Measurements from ENCODE around the gene BRIP1. TPM values are rescaled to one million over a fixed set of nuclear protein-coding genes. Genes with fewer than 3 reads are reported as not detected.
"Not testable (repeated sequence)": the region's sequence is repeated elsewhere in the genome, so short reads cannot be mapped to it uniquely, and the experiment has no call there.

Gene BRIP1
- total RNA-seq, 1 donor, result 6.2 TPM

DNA sequence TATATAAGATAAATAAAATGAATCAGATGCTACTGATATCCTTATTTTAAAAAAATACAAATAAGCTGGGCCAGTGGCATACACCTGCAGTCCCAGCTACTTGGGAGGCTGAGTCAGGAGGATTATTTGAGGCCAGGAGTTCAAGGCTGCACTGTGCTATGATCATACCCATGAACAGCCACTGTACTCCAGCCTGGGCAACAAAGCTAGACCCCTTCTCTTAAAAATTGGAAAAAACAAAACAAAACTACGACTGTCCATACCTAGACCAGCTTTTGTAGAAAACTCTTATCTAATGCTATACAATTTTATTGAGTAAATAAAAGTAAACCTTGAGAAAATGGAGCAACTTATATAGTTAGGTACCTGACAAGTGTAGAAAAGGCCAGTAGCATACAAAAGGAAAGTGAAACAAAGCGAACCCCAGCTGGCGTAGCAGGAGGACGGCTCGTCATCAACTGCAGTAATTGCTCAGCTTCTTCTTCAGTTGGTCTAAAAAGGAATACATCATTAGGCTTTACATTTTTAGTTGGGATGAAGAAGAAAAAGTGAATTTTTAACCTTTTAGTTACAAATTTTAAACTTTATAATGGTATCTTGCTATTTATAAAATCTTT is 40.9 kb upstream of the BRIP1 start:
- H4K20me1 ChIP-seq (ENCODE audit: insufficient read depth, low read length), result no peaks in the 10 kb centered on the region
- no peak overlapping the region for H3K27ac ChIP-seq (ENCODE audit: low read depth, low read length)
- TF ChIP-seq, protein P1, sequence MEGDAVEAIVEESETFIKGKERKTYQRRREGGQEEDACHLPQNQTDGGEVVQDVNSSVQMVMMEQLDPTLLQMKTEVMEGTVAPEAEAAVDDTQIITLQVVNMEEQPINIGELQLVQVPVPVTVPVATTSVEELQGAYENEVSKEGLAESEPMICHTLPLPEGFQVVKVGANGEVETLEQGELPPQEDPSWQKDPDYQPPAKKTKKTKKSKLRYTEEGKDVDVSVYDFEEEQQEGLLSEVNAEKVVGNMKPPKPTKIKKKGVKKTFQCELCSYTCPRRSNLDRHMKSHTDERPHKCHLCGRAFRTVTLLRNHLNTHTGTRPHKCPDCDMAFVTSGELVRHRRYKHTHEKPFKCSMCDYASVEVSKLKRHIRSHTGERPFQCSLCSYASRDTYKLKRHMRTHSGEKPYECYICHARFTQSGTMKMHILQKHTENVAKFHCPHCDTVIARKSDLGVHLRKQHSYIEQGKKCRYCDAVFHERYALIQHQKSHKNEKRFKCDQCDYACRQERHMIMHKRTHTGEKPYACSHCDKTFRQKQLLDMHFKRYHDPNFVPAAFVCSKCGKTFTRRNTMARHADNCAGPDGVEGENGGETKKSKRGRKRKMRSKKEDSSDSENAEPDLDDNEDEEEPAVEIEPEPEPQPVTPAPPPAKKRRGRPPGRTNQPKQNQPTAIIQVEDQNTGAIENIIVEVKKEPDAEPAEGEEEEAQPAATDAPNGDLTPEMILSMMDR (IDR thresholded peaks at IDR 0.05; ENCODE audit: extremely low read depth, low read depth, low read length), result no peak
- no peak overlapping the region for H3K4me2 ChIP-seq (ENCODE audit: insufficient read depth, low read length)
- no peaks in the 10 kb centered on the region for H3K9me3 ChIP-seq (ENCODE audit: low read depth, low read length)
- H3K79me2 ChIP-seq (ENCODE audit: insufficient read depth, low read length), result no peaks in the 10 kb centered on the region
- H3K36me3 ChIP-seq (ENCODE audit: insufficient read depth, low read length), result peaks cover 34% of the 10 kb centered on the region
- no peak for DNase-seq (ENCODE audit: insufficient read length, low spot score, missing footprints)
- no peak overlapping the region for H3K4me3 ChIP-seq (ENCODE audit: insufficient read depth, low read length)
- H2AFZ ChIP-seq (ENCODE audit: low read length), result no peak overlapping the region
- H3K27me3 ChIP-seq (ENCODE audit: insufficient read depth, low read length), result no peaks in the 10 kb centered on the region
- no peaks in the 10 kb centered on the region for H3K4me1 ChIP-seq (ENCODE audit: insufficient read depth, low read length)

DNA sequence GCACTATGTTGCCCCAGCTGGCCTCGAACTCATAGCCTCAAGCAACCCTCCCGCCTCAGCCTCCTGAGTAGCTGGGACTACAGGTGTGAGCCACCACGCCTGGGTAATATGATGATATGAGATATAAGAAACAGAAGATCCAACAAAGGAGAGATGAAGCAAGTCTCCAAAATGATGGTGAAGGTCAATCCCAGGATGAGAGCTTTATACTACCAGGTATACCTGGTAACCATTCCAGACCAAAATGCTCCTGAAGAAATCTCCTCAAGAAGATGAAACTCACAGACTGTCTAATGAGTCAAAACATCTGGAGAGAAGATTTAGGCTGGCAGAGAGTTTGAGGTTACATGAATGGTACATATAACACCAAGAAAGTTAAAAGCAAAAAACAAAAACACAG is 39.9 kb upstream of the BRIP1 start:
- no peaks in the 10 kb centered on the region for H3K4me1 ChIP-seq (ENCODE audit: insufficient read depth, low read length)

DNA sequence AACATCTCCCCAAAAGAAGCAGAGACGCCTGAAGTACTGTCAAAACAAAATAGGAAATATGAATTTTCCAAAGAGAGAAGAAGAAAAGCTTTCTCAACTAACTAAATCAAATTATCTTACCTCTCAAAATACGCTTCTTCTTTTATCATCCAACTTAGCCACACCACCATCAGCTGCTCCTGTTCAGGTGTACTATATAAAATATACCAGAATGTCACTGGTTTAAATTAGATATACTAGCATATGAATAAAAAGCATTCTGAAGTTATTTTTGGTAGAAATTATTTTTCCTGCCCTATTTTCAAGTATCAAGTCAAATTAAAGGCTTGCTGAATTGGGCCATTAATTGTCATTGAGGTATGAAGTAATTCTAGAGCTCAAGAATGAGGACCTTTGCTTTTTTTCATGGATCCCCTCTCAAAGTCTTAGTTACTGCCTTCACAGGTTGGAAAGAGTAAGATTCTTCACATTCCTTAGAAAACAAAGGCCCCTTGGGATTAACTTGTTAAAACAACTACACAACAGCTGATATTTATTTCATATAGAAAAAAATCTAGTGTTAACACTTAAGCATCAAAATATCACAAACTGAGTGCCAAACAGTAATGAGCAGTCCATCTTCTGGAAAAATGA is 34.3 kb upstream of the BRIP1 start:
- H3K27me3 ChIP-seq (ENCODE audit: insufficient read depth, low read length), result no peaks in the 10 kb centered on the region
- H3K27ac ChIP-seq (ENCODE audit: low read depth, low read length), result no peak overlapping the region
- no peaks in the 10 kb centered on the region for H4K20me1 ChIP-seq (ENCODE audit: insufficient read depth, low read length)
- no peak overlapping the region for H3K4me3 ChIP-seq (ENCODE audit: insufficient read depth, low read length)
- no peak overlapping the region for H3K4me2 ChIP-seq (ENCODE audit: insufficient read depth, low read length)
- no peaks in the 10 kb centered on the region for H3K4me1 ChIP-seq (ENCODE audit: insufficient read depth, low read length)
- H2AFZ ChIP-seq (ENCODE audit: low read length), result no peak overlapping the region
- no peaks in the 10 kb centered on the region for H3K79me2 ChIP-seq (ENCODE audit: insufficient read depth, low read length)
- peaks cover 18% of the 10 kb centered on the region for H3K36me3 ChIP-seq (ENCODE audit: insufficient read depth, low read length)
- no peaks in the 10 kb centered on the region for H3K9me3 ChIP-seq (ENCODE audit: low read depth, low read length)
- TF ChIP-seq, protein P1 (IDR thresholded peaks at IDR 0.05; ENCODE audit: extremely low read depth, low read depth, low read length), result no peak
- DNase-seq (ENCODE audit: insufficient read length, low spot score, missing footprints), result no peak

More for the DNA sequence above, 39.9 kb upstream of the BRIP1 start:
- H3K9me3 ChIP-seq (ENCODE audit: low read depth, low read length), result no peaks in the 10 kb centered on the region
- no peaks in the 10 kb centered on the region for H3K27me3 ChIP-seq (ENCODE audit: insufficient read depth, low read length)
- TF ChIP-seq, protein P1 (IDR thresholded peaks at IDR 0.05; ENCODE audit: extremely low read depth, low read depth, low read length), result no peak
- H3K36me3 ChIP-seq (ENCODE audit: insufficient read depth, low read length), result peaks cover 31% of the 10 kb centered on the region
- H3K79me2 ChIP-seq (ENCODE audit: insufficient read depth, low read length), result no peaks in the 10 kb centered on the region
- no peak overlapping the region for H2AFZ ChIP-seq (ENCODE audit: low read length)
- no peak overlapping the region for H3K4me3 ChIP-seq (ENCODE audit: insufficient read depth, low read length)
- DNase-seq (ENCODE audit: insufficient read length, low spot score, missing footprints), result no peak
- H4K20me1 ChIP-seq (ENCODE audit: insufficient read depth, low read length), result no peaks in the 10 kb centered on the region
- H3K4me2 ChIP-seq (ENCODE audit: insufficient read depth, low read length), result no peak overlapping the region
- no peak overlapping the region for H3K27ac ChIP-seq (ENCODE audit: low read depth, low read length)

DNA sequence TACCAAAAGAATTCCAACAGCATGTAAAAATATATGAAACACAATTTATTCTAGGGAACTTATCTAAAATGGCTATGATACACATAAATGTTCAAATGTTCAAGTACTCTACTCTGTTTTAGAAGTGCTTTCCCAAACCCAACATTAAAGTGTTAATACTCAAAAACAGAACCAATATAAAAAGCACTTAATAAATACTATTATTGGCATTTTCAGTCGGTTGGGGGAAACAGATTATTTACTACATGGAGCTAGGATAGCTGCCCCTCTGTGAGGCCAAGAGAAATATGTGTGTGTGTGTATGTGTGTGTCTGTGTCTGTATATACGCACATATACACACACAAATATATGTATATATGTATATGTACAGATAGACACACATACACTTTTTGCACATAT is 32.1 kb upstream of the BRIP1 start:
- Histone ChIP-seq H3K79me2 (ENCODE audit: insufficient read depth, low read length) (no peaks in the 10 kb centered on the region), H3K4me1 (ENCODE audit: insufficient read depth, low read length) (no peaks in the 10 kb centered on the region), H3K4me3 (ENCODE audit: insufficient read depth, low read length) (no peak overlapping the region), H3K27me3 (ENCODE audit: insufficient read depth, low read length) (no peaks in the 10 kb centered on the region), H4K20me1 (ENCODE audit: insufficient read depth, low read length) (no peaks in the 10 kb centered on the region), H3K27ac (ENCODE audit: low read depth, low read length) (no peak overlapping the region), H3K36me3 (ENCODE audit: insufficient read depth, low read length) (peaks cover 11% of the 10 kb centered on the region), H2AFZ (ENCODE audit: low read length) (no peak overlapping the region), H3K4me2 (ENCODE audit: insufficient read depth, low read length) (no peak overlapping the region), H3K9me3 (ENCODE audit: low read depth, low read length) (no peaks in the 10 kb centered on the region)
- TF ChIP-seq, protein P1 (IDR thresholded peaks at IDR 0.05; ENCODE audit: extremely low read depth, low read depth, low read length), result no peak
- no peak for DNase-seq (ENCODE audit: insufficient read length, low spot score, missing footprints)

DNA sequence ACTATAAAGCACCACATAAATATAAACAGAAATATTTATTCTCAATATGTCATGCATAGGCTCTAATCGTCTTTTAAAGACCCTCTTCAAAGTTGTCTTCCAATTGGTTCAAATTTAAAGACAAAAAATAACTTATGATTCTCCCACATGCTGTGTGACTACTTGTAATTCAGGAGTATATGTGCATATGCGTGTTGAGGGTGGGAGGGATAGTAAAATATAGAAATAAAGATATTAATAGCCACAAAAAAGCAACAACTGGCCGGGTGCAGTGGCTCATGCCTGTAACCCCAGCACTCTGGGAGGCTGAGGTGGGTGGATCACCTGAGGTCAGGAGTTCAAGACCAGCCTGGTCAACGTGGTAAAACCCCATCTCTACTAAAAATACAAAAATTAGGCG is 31.0 kb upstream of the BRIP1 start:
- H3K79me2 ChIP-seq (ENCODE audit: insufficient read depth, low read length); H4K20me1 ChIP-seq (ENCODE audit: insufficient read depth, low read length); H3K4me3 ChIP-seq (ENCODE audit: insufficient read depth, low read length); H3K4me2 ChIP-seq (ENCODE audit: insufficient read depth, low read length); DNase-seq (ENCODE audit: insufficient read length, low spot score, missing footprints); H3K9me3 ChIP-seq (ENCODE audit: low read depth, low read length); H3K27ac ChIP-seq (ENCODE audit: low read depth, low read length); H3K4me1 ChIP-seq (ENCODE audit: insufficient read depth, low read length); H3K36me3 ChIP-seq (ENCODE audit: insufficient read depth, low read length); H2AFZ ChIP-seq (ENCODE audit: low read length); H3K27me3 ChIP-seq (ENCODE audit: insufficient read depth, low read length): not testable (repeated sequence)

DNA sequence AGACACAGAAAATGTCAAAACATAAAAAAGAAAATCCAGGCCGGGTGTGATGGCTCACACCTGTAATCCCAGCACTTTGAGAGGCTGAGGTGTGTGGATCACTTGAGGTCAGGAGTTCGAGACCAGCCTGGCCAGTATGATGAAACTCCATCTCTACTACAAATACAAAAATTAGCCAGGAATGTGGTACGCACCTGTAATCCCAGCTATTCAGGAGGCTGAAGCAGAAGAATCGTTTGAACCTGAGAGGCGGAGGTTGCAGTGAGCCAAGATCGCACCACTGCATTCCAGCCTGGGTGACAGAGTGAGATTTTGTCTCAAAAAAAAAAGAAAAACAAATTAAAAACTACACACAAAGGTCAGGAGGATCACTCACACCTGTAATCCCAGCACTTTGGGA is 24.4 kb upstream of the BRIP1 start:
- H3K4me1 ChIP-seq (ENCODE audit: insufficient read depth, low read length); H2AFZ ChIP-seq (ENCODE audit: low read length); H4K20me1 ChIP-seq (ENCODE audit: insufficient read depth, low read length); H3K79me2 ChIP-seq (ENCODE audit: insufficient read depth, low read length); H3K27ac ChIP-seq (ENCODE audit: low read depth, low read length); H3K4me2 ChIP-seq (ENCODE audit: insufficient read depth, low read length); H3K4me3 ChIP-seq (ENCODE audit: insufficient read depth, low read length); DNase-seq (ENCODE audit: insufficient read length, low spot score, missing footprints); H3K27me3 ChIP-seq (ENCODE audit: insufficient read depth, low read length); H3K9me3 ChIP-seq (ENCODE audit: low read depth, low read length): not testable (repeated sequence)
- H3K36me3 ChIP-seq (ENCODE audit: insufficient read depth, low read length), result peaks cover 17% of the 10 kb centered on the region
